GM21723 (cell line): ENCODE data around the gene HSD17B1.
"Not testable (repeated sequence)": the region's sequence is repeated elsewhere in the genome, so short reads cannot be mapped to it uniquely, and the experiment has no call there.

Source experiments
- ATAC-seq: cut with Tn5 transposase; IDR thresholded peaks from one replicate; pipeline ENCODE4 v1.9.1; 2021; ENCODE audit warnings: mild to moderate bottlenecking, moderate library complexity; ENCODE audit not compliant: unreplicated experiment

Gene HSD17B1

GRCh38 chr17:42545755-42546505, 6.8 kb upstream of the HSD17B1 start:
- ATAC-seq, result not testable (repeated sequence)

GRCh38 chr17:42547001-42547461, 5.7 kb upstream of the HSD17B1 start:
- ATAC-seq, result no peak

- ATAC-seq, result no peak
Measured at GRCh38 chr17:42547698-42548069, 5.0 kb upstream of the HSD17B1 start.

GRCh38 chr17:42548070-42548837, 4.5 kb upstream of the HSD17B1 start:
- ATAC-seq, result no peak

DNA sequence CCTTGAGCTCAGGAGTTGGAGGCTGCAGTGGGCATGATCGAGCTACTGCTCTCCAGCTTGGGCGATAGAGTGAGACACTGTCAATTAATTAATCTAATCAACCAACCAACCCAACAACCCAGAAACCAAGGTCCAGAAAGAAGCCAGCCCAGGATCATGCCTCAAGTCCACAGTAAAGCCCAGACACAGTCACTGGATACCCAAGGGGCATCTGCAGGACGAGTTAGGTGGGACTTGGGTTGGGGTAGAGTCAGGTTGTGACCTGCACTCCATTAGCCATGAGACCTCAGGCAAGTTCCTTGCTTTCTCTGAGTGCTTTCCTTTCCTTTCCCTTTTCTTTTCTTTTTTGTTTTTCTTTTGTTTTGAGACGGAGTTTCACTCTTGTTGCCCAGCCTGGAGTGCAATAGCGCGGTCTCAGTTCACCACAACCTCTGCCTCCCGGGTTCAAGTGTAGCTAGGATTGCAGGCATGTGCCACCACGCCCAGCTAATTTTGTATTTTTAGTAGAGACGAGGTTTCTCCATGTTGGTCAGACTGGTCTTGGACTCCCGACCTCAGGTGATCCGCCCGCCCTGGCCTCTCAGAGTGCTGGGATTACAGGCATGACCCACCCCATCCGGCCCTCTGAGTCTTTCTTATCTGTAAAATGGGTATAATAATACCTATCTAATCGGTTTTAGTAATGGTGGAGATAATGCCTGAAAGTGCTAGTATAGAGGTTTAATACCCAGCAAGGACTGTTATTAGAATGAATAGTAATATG, 3.5 kb upstream of the HSD17B1 start:
- no peak for ATAC-seq

DNA sequence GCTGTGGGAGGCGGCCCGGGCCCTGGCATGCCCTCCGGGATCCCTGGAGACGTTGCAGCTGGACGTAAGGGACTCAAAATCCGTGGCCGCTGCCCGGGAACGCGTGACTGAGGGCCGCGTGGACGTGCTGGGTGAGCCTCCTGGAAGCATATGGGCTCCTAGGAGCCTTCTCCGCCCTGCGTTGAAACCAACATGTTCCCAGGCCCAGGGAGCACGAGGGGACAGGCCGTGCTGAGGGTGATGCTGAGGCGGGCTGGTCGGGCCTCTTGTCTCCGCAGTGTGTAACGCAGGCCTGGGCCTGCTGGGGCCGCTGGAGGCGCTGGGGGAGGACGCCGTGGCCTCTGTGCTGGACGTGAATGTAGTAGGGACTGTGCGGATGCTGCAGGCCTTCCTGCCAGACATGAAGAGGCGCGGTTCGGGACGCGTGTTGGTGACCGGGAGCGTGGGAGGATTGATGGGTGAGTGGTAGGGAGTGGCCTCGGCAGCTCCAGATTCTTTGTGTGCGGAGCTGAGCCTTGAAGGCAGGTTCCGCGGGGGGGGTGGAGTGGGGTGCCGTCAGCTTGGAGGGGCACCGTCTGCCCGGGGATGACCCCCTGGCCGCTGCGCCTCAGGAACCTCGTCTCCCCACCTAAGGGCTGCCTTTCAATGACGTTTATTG, 567 bp downstream of the HSD17B1 start:
- no peak for ATAC-seq

DNA sequence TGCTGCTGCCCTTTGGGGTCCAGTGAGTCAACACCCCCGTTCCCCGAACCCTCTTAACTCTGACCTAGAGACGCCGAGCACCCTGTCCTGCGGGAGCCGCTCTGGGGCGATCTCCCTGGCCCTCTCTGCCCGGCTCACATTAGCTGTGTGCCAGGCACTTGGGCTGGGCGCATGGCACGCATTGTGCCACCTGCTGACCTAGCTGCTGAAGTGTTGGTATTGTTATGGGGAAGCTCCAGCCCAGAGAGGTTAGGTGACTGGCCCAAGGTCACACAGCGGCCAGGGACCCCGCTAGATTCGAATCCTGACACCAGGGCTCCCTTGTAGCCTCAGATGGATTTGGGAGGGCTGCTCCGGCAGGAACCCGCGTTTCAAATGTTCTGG, 1.1 kb downstream of the HSD17B1 start:
- ATAC-seq, result no peak

GRCh38 chr17:42554250-42555121, 1.8 kb downstream of the HSD17B1 start:
- ATAC-seq, result peak; percentile 77

DNA sequence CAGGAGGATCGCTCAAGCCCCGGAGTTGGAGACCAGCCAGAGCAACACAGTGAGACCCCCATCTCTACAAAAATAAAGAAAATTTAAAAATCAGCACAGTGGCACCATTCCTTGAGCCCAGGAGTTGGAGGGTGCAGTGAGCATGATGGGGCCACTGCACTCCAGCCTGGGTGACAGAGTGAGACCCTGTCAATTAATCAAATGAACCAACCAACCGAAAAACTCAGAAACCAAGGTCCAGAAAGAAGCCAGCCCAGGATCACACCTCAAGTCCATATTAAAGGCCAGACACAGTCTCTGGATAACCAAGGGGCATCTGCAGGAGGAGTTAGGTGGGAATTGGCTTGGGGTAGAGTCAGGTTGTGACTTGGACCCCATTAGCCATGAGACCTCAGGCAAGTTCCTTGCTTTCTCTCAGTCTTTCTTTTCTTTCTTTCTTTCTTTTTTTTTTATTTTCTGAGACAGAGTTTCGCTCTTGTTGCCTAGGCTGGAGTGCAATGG, 2.4 kb downstream of the HSD17B1 start:
- no peak for ATAC-seq

DNA sequence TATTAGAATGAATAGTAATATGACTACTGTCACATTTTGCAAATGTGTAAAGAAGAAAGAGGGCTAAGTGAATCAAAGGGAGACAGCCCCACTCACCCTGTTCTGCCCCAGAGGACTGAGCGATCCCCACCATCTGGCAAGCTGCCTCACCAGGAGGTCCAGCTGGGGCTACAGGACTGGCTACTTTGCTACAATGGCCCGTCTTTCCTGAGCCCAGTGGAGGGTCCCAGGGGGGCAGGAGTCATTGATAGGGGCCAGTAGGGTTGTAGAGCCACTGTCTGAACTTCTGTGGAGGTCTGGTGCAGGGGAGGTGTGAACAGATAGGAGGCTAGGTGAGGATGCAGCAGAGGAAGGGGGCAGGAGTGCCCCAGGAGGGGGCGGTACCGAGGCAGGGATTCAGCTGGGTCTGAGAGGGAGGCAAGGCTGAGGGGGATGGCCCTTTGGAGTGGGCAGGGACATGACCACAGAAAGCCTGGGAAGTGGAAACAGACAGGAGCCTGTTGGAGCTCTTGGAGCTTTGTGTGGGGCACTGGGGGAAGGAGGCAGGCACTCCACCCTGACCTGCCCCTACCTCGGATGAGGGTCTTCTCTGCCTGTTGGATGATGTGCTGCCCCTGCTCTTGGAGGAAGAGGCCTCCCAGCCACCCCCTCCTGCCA, 3.4 kb downstream of the HSD17B1 start:
- not testable (repeated sequence) for ATAC-seq

- no peak for ATAC-seq
Measured at GRCh38 chr17:42559075-42559474, 6.4 kb downstream of the HSD17B1 start.

DNA sequence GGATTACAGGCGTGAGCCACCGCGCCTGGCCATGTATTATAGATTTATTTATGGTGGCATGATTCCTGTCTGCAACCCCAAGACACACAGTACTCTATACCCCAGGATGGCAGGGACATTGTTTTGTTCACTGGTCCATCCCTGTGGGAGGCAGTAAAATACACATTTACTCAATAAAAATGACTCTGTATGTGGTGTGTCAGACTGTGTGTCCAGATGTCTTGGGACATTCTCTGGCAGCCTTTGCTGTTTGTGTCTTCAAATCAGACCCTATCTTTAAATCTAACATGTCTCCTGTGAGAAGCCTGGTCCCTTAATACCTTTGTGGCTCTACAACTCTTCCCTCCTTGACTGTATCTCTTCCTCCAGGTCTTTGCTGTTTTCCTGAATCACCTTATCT, 7.5 kb downstream of the HSD17B1 start:
- ATAC-seq, result no peak

- peak; percentile 50 for ATAC-seq
Measured at GRCh38 chr17:42561897-42562387, 9.2 kb downstream of the HSD17B1 start, which contains the start of gene COASY. COASY (plus strand) TSS chr17:42562148; CDS start chr17:42562623, 475 bp downstream.

DNA sequence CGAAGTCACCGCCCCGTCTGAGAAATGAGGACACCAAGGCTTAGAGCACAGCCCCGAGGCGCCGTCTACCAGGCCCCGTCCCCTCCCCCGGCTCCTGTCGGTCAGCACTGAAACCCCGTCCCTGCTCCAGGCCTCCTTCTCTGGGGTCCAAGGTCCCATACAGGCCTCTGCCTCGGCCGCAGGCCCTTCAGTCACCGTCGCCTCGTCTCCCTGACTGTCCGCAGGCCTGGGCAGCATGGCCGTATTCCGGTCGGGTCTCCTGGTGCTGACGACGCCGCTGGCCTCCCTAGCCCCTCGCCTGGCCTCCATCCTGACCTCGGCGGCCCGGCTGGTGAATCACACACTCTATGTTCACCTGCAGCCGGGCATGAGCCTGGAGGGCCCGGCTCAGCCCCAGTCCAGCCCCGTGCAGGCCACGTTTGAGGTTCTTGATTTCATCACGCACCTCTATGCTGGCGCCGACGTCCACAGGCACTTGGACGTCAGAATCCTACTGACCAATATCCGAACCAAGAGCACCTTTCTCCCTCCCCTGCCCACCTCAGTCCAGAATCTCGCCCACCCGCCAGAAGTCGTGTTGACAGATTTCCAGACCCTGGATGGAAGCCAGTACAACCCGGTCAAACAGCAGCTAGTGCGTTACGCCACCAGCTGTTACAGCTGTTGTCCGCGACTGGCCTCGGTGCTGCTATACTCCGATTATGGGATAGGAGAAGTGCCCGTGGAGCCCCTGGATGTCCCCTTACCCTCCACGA, 9.8 kb downstream of the HSD17B1 start:
- no peak for ATAC-seq

- no peak for ATAC-seq
Measured at GRCh38 chr17:42563143-42563509, 10.4 kb downstream of the HSD17B1 start.

DNA sequence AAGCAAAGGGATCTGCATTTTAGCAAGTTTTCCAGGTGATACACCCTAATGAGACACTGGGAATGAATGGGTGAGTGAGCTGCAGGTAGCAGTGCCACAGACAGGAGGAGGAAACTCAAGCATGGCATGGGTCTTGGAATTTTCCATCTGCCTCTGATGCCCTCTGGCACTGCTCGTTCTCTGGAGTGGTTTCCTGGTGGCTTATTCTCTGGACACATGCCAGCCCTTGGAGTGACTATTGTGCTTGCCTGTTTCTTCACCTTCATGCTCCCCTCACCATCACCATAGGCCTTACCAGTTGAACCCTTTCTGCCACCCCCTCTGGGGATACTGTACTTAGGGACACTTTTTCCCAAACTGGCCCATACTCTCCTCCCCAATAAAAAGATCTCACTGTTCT, 10.8 kb downstream of the HSD17B1 start:
- ATAC-seq, result no peak

- ATAC-seq, result no peak
Measured at GRCh38 chr17:42563950-42564349, 11.2 kb downstream of the HSD17B1 start.

GRCh38 chr17:42564815-42565522, 12.2 kb downstream of the HSD17B1 start:
- no peak for ATAC-seq
